Subcutaneous adipose tissue (tissue), 4 donors: Measurements from ENCODE around the gene GTF2H2C. TPM values are rescaled to one million over a fixed set of nuclear protein-coding genes. Genes with fewer than 3 reads are reported as not detected.

ENCODE experiments used
- total RNA-seq, 4 donors: library from RNA; depleted of rRNA; stranded (reverse); fragments of >200 nt; gene quantifications; one replicate each; pipeline ENCODE4 v1.1.0, GENCODE V29; 2016
- TF ChIP-seq, protein P1 (sequence below): fragments of 450-650 bp; IDR thresholded peaks from one replicate; pipeline ENCODE4 v1.5.1; 2016; ENCODE audit warnings: low read depth, mild to moderate bottlenecking, control low read depth, antibody characterized with exemption, moderate library complexity

GTF2H2C gene
- total RNA-seq, 4 donors from 2014 or later, result 10.4 to 28.9 (median 16.5) TPM

DNA sequence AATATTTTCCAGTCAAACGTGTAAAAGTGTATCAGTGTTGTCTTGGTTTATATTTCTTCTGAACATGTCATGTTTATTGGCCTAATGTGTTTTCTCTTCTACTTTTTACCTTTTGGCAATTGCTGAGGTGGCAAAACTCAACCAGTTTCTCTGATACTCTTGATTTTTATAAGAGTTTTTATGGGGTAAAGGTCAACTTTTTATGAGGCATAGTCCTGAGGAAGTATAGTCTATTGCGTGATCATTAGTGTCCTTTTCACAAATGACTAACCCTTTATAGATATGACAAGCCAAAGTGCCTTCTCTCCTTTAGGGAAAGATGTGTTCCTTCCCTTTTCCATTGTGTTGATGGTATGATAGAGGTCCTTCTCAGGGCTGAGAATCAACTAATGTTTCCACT, 34.5 kb upstream of the GTF2H2C start:
- TF ChIP-seq, protein P1, sequence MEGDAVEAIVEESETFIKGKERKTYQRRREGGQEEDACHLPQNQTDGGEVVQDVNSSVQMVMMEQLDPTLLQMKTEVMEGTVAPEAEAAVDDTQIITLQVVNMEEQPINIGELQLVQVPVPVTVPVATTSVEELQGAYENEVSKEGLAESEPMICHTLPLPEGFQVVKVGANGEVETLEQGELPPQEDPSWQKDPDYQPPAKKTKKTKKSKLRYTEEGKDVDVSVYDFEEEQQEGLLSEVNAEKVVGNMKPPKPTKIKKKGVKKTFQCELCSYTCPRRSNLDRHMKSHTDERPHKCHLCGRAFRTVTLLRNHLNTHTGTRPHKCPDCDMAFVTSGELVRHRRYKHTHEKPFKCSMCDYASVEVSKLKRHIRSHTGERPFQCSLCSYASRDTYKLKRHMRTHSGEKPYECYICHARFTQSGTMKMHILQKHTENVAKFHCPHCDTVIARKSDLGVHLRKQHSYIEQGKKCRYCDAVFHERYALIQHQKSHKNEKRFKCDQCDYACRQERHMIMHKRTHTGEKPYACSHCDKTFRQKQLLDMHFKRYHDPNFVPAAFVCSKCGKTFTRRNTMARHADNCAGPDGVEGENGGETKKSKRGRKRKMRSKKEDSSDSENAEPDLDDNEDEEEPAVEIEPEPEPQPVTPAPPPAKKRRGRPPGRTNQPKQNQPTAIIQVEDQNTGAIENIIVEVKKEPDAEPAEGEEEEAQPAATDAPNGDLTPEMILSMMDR, result no peak

DNA sequence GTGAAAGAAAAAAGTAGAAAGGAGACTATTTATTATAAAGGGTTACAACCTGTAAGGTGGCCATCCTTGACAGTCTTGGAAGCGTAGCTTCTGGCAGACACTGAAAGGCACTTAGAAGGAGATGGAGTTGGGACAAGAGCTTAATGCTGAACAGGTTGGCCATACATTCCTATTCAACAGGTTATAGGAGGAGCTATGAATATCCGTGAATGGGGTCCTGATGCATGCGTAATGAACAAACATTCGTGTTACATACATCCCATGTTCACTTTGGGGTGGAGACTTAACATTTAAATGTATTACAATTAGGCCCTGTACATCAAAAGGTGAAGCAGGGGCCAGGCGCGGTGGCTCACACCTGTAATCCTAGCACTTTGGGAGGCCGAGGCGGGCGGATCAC, 33.3 kb upstream of the GTF2H2C start:
- TF ChIP-seq, protein P1, result no peak

DNA sequence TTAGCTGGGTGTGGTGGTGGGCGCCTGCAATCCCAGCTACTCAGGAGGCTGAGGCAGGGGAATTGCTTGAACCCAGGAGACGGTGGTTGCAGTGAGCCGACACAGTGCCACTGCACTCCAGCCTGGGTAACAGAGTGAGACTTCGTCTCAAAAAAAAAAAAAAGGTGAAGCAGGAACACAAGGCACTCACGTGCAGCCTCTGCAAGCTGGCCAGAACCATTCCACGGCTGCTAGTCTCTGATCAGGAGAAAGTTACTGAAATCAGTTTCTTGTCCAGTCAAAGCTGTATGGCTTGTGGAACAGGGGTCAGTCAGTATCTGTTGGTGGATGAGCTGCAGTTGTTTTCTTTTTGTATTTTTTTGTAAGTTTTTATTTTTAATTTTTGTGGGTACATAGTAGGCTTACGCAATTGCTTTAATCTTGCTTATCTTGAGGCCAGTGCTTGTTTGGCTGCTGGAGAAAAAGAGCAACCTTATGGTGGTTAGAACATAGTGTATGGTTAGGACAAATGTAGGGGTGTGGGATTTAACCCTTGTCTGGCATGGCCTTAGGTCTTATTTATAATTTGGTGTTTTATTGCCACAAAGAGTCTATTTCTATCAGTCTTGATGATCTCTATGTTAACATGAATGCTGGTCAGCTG, 32.7 kb upstream of the GTF2H2C start:
- TF ChIP-seq, protein P1, result no peak

DNA sequence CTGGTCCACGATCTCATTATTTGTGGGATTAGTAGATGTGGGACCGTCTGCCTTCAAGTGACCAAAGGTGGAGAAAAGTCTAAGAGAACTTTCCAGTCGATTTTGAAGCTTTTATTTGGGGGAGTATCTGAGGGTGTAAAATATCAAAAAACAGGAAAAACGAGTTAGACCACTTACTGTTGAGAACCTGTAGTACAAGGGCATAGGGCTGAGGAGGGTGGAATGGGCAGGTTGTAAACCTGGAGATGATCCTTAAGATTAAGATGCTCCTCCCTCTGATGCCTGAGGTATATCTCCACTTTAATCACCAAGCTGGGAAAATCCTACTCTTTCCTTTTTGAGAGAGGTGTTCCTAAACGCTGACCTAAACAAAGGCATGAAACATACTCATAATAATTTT, 32.0 kb upstream of the GTF2H2C start:
- TF ChIP-seq, protein P1, result no peak

DNA sequence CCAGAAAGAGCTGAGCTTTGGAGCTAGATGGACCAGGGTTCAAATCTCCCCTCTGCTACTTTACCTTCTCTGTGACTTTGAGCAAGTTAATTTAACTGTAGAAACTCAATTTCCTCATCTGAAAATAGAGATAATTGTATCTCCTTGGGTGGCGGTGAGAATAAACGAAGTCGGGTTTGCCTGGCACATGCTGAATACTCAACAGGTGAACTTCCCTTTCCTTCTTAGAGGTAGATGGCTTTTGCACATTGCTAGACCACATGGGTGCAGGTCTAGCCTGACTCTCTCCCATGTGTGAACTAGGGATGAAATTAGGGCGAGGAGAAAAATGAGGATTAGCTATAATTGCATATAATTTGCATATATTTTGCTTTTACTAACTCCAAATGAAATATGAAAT, 31.4 kb upstream of the GTF2H2C start:
- TF ChIP-seq, protein P1, result no peak

DNA sequence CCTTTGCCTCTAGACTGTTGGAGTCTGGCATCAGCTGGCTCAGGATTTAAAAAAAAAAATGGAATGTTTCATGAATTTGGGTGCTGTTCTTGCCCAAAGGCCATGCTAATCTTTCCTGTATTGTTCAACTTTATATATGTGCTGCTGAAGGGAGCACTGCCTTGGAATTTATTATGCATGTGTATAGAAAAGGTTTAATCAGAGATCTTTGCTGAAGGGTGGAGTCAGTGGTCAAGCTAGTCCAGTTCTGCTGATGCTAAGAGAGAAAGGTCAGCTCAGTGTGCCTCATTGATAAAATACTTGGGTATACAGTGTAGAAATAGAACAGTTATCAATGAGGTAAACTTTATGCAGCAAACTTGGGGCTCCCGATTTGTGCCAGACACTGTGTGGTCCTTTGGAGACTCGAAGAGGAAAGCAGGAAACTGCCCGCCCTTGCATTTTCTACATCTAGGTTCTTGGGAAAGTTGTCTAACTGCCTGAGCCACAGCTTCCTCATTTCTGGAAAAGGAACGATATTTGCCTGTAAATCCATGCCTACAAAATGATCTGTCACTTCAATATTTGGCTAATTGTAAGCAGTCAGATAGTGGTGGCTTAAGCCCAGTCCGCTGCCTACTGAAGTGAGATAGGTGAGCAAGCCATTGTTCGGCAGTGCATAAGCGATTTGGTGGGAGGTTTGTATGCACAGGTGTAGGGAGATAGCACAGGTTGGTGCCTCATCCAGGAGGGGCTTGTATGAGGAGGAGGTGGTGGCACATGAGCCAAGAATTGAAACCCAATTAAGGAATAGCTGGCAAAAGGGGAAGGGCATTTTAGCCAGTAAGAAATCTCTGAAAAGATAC, 29.2 kb upstream of the GTF2H2C start:
- TF ChIP-seq, protein P1, result no peak

DNA sequence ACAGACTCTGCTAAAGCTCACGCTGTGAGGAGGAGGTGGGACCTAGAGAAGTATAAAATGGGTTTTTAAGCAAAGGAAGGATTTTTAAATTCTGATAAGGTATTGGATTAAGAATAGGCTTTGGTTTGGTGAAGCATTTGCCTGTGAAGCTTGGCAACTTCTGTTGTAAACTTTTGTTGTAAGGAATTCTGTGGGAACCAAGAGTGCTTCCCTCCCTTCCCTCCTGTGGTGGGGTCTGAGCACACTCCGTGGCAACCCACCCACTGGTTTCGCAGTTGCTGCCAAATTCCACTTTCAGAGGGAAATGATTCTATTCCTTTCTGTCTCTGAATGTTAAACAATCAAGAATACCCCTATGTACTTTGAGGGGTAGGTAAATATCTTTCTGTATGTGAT, 28.6 kb upstream of the GTF2H2C start:
- TF ChIP-seq, protein P1, result no peak
